ENCODE results near the gene OR10H5.

- no peak for TF ChIP-seq CTCF (IDR thresholded peaks at IDR 0.05)
- TF ChIP-seq POLR2A (IDR thresholded peaks at IDR 0.05) = no peak
These were observed 53.4 kb downstream of the OR10H5 start for GRCh38 chr19:15840833-15841232.
